H9 (cell line): Measurements from ENCODE around the gene ACAA2. TPM values are rescaled to one million over a fixed set of nuclear protein-coding genes. Genes with fewer than 3 reads are reported as not detected.

Source experiments
- DNase-seq: peaks from one replicate; pipeline ENCODE4 v3.0.0-alpha.2; 2017
- H2AFZ ChIP-seq: one replicate; pipeline ENCODE4 v1.6.1; 2013; ENCODE audit warnings: mild to moderate bottlenecking, low read length, control low read depth, moderate library complexity
- H2AK5ac ChIP-seq: 2 replicates; pipeline ENCODE4 v1.6.1; 2013; ENCODE audit warnings: low read length, control low read depth, mixed read lengths; ENCODE audit not compliant: insufficient read length
- H2BK120ac ChIP-seq: one replicate; pipeline ENCODE4 v1.6.1; 2013; ENCODE audit warnings: low read depth, mild to moderate bottlenecking, low read length, control low read depth, inconsistent platforms; ENCODE audit not compliant: poor library complexity, severe bottlenecking
- H2BK12ac ChIP-seq: 2 replicates; pipeline ENCODE4 v1.6.1; 2013; ENCODE audit warnings: low read length, control low read depth, mixed read lengths, low read depth; ENCODE audit not compliant: insufficient read length
- H2BK15ac ChIP-seq: 2 replicates; pipeline ENCODE4 v1.6.1; 2013; ENCODE audit warnings: low read depth, low read length, control low read depth
- H2BK20ac ChIP-seq: one replicate; pipeline ENCODE4 v1.6.1; 2013; ENCODE audit warnings: low read depth, mild to moderate bottlenecking, low read length, control low read depth, inconsistent platforms; ENCODE audit not compliant: poor library complexity, severe bottlenecking
- H2BK5ac ChIP-seq: 2 replicates; pipeline ENCODE4 v1.6.1; 2013; ENCODE audit warnings: low read length, control low read depth, mixed read lengths; ENCODE audit not compliant: insufficient read length
- H3K14ac ChIP-seq: 2 replicates; pipeline ENCODE4 v1.6.1; 2013; ENCODE audit warnings: low read length, control low read depth; ENCODE audit not compliant: insufficient read depth
- H3K18ac ChIP-seq: 2 replicates; pipeline ENCODE4 v1.6.1; 2013; ENCODE audit warnings: low read depth, mild to moderate bottlenecking, mixed read lengths, low read length, control low read depth; ENCODE audit not compliant: insufficient read length
- H3K23ac ChIP-seq: 2 replicates; pipeline ENCODE4 v1.6.1; 2013; ENCODE audit warnings: low read length, control low read depth, mixed read lengths, low read depth; ENCODE audit not compliant: insufficient read length
- H3K23me2 ChIP-seq: 2 replicates; pipeline ENCODE4 v1.6.1; 2013; ENCODE audit warnings: low read depth, mild to moderate bottlenecking, mixed read lengths, low read length, control low read depth; ENCODE audit not compliant: insufficient read length, poor library complexity, severe bottlenecking
- H3K27ac ChIP-seq: 2 replicates; pipeline ENCODE4 v1.5.1; 2013; ENCODE audit warnings: low read length, control low read depth, mixed read lengths, low read depth; ENCODE audit not compliant: insufficient read length
- H3K27me3 ChIP-seq: 2 replicates; pipeline ENCODE4 v1.6.1; 2013; ENCODE audit warnings: low read length, control low read depth, inconsistent platforms; ENCODE audit not compliant: insufficient read depth
- H3K4ac ChIP-seq: 2 replicates; pipeline ENCODE4 v1.6.1; 2013; ENCODE audit warnings: low read depth, mild to moderate bottlenecking, control low read depth, inconsistent platforms, low read length, moderate library complexity
- H3K4me1 ChIP-seq: 2 replicates; pipeline ENCODE4 v1.6.1; 2013; ENCODE audit warnings: low read length, control low read depth, inconsistent platforms; ENCODE audit not compliant: insufficient read depth
- H3K4me2 ChIP-seq: 2 replicates; pipeline ENCODE4 v1.6.1; 2013; ENCODE audit warnings: low read length, control low read depth, mixed read lengths; ENCODE audit not compliant: insufficient read length, insufficient read depth
- H3K56ac ChIP-seq: 2 replicates; pipeline ENCODE4 v1.6.1; 2013; ENCODE audit warnings: low read depth, mild to moderate bottlenecking, mixed read lengths, low read length, control low read depth; ENCODE audit not compliant: insufficient read length
- H3K79me1 ChIP-seq: 2 replicates; pipeline ENCODE4 v1.6.1; 2013; ENCODE audit warnings: low read depth, mild to moderate bottlenecking, moderate library complexity, low read length, control low read depth, inconsistent platforms; ENCODE audit not compliant: insufficient read depth, poor library complexity, severe bottlenecking
- H3K79me2 ChIP-seq: 2 replicates; pipeline ENCODE4 v1.6.1; 2013; ENCODE audit warnings: low read length, control low read depth, inconsistent platforms; ENCODE audit not compliant: insufficient read depth
- H3K9ac ChIP-seq: 2 replicates; pipeline ENCODE4 v1.6.1; 2013; ENCODE audit warnings: low read length, control low read depth, mixed read lengths; ENCODE audit not compliant: insufficient read length; ENCODE audit errors: extremely low read depth
- H3K9me3 ChIP-seq: one replicate; pipeline ENCODE4 v1.6.1; 2013; ENCODE audit warnings: low read depth, low read length, inconsistent platforms; ENCODE audit not compliant: control insufficient read depth
- H3T11ph ChIP-seq: one replicate; pipeline ENCODE4 v1.6.1; 2013; ENCODE audit warnings: mild to moderate bottlenecking, low read length, control low read depth, inconsistent platforms
- H4K20me1 ChIP-seq: one replicate; pipeline ENCODE4 v1.6.1; 2013; ENCODE audit not compliant: control insufficient read depth, insufficient read length, insufficient read depth
- H4K5ac ChIP-seq: 2 replicates; pipeline ENCODE4 v1.6.1; 2013; ENCODE audit warnings: low read depth, mild to moderate bottlenecking, mixed read lengths, low read length, control low read depth; ENCODE audit not compliant: insufficient read length
- H4K8ac ChIP-seq: replicated peaks from 2 replicates; pipeline ENCODE4 v1.6.1; 2013; ENCODE audit warnings: low read length, control low read depth, mixed read lengths, low read depth; ENCODE audit not compliant: insufficient read length
- H4K91ac ChIP-seq: 2 replicates; pipeline ENCODE4 v1.6.1; 2013; ENCODE audit warnings: low read depth, mild to moderate bottlenecking, moderate library complexity, mixed read lengths, low read length, control low read depth; ENCODE audit not compliant: insufficient read length
- H3K27ac Mint-ChIP-seq, 3 experiments: 2 replicates in 2 of 3; 3 replicates in 1 of 3; pipeline ENCODE4 v1.8.0; 2020 to 2021; ENCODE audit warnings: mixed read lengths in 3 of 3, mild to moderate bottlenecking in 1 of 3, moderate library complexity in 1 of 3
- H3K27me3 Mint-ChIP-seq: 2 replicates; pipeline ENCODE4 v1.8.0; 2021; ENCODE audit warnings: low read depth, mild to moderate bottlenecking, moderate library complexity, mixed read lengths
- H3K36me3 Mint-ChIP-seq, 3 experiments: 2 replicates in 2 of 3; 3 replicates in 1 of 3; pipeline ENCODE4 v1.8.0; 2020 to 2021; ENCODE audit warnings: low read depth in 3 of 3, mixed read lengths in 3 of 3; ENCODE audit not compliant: insufficient read depth in 1 of 3
- H3K4me1 Mint-ChIP-seq, 2 experiments: 2 replicates each; pipeline ENCODE4 v1.8.0; 2020; ENCODE audit warnings: mixed read lengths in 2 of 2
- H3K4me3 Mint-ChIP-seq, 2 experiments: 2 replicates in 1 of 2; 3 replicates in 1 of 2; pipeline ENCODE4 v1.8.0; 2020 to 2021; ENCODE audit warnings: mild to moderate bottlenecking in 2 of 2, mixed read lengths in 2 of 2, moderate library complexity in 1 of 2
- H3K9me3 Mint-ChIP-seq, 2 experiments: 2 replicates in 1 of 2; 3 replicates in 1 of 2; pipeline ENCODE4 v1.8.0; 2020; ENCODE audit warnings: mild to moderate bottlenecking in 2 of 2, mixed read lengths in 2 of 2, moderate library complexity in 1 of 2
- WGBS: extraction: QIAGEN DNeasy Blood & Tissue Kit; methylation state at CpG from one replicate; pipeline ENCODE4 v1.1.7; 2013; ENCODE audit warnings: missing lambda C conversion rate, low lambda C conversion rate, mixed read lengths; ENCODE audit not compliant: insufficient read length; ENCODE audit errors: extremely low coverage; 5-methylcytosine and 5-hydroxymethylcytosine counted together
- total RNA-seq: library from RNA; stranded (reverse); gene quantifications from 2 replicates; pipeline ENCODE4 v1.2.1, GENCODE V29; 2021
- TF ChIP-seq, protein P1 (sequence below): fragments of 200-600 bp; sonication (generic); conservative IDR thresholded peaks from 3 replicates; pipeline ENCODE4 v1.8.0; 2021; ENCODE audit warnings: antibody characterized with exemption, mild to moderate bottlenecking

The ACAA2 gene
- total RNA-seq, 1 experiment from 2014 or later = 115 TPM

- H3T11ph ChIP-seq = no peak overlapping the region
- DNase-seq = no peak
- H2BK5ac ChIP-seq = no peak overlapping the region
- H3K23ac ChIP-seq = no peak overlapping the region
- H3K4me1 Mint-ChIP-seq = peaks cover 29 to 31% of the 10 kb centered on the region in 2 experiments
- H3K4me1 ChIP-seq = no peaks in the 10 kb centered on the region
- no peaks in the 10 kb centered on the region; the same call in none of the 2 replicates for H3K27me3 Mint-ChIP-seq
- TF ChIP-seq, protein P1, sequence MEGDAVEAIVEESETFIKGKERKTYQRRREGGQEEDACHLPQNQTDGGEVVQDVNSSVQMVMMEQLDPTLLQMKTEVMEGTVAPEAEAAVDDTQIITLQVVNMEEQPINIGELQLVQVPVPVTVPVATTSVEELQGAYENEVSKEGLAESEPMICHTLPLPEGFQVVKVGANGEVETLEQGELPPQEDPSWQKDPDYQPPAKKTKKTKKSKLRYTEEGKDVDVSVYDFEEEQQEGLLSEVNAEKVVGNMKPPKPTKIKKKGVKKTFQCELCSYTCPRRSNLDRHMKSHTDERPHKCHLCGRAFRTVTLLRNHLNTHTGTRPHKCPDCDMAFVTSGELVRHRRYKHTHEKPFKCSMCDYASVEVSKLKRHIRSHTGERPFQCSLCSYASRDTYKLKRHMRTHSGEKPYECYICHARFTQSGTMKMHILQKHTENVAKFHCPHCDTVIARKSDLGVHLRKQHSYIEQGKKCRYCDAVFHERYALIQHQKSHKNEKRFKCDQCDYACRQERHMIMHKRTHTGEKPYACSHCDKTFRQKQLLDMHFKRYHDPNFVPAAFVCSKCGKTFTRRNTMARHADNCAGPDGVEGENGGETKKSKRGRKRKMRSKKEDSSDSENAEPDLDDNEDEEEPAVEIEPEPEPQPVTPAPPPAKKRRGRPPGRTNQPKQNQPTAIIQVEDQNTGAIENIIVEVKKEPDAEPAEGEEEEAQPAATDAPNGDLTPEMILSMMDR = no peak
- no peak overlapping the region for H3K9ac ChIP-seq
- no peaks in the 10 kb centered on the region for H3K79me2 ChIP-seq
- no peaks in the 10 kb centered on the region for H3K9me3 ChIP-seq
- no peak overlapping the region for H2BK120ac ChIP-seq
- no peak overlapping the region for H3K14ac ChIP-seq
- no peak overlapping the region for H2AK5ac ChIP-seq
- H3K27ac ChIP-seq = no peak overlapping the region
- no peak overlapping the region for H4K5ac ChIP-seq
- no peak overlapping the region for H3K18ac ChIP-seq
- H3K27me3 ChIP-seq = no peaks in the 10 kb centered on the region
- WGBS = no CpG with 5 or more reads among the region's 10 CpGs
- no peak overlapping the region for H3K4me2 ChIP-seq
- H3K56ac ChIP-seq = no peak overlapping the region
- H3K23me2 ChIP-seq = no peaks in the 10 kb centered on the region
- H4K91ac ChIP-seq = no peak overlapping the region
- H2BK15ac ChIP-seq = no peak overlapping the region
- no peaks in the 10 kb centered on the region for H4K20me1 ChIP-seq
- H3K27ac Mint-ChIP-seq = no peak overlapping the region
- H4K8ac ChIP-seq = no peak overlapping the region
- no peak overlapping the region for H3K4me3 Mint-ChIP-seq
- H3K36me3 Mint-ChIP-seq = peaks cover 0 to 1% (median 0%) of the 10 kb centered on the region in 3 experiments; a peak in 2 of 7 replicates
- H3K9me3 Mint-ChIP-seq = no peaks in the 10 kb centered on the region
- H3K4ac ChIP-seq = no peak overlapping the region
- H2BK20ac ChIP-seq = no peak overlapping the region
- no peak overlapping the region for H2BK12ac ChIP-seq
- H3K79me1 ChIP-seq = no peaks in the 10 kb centered on the region
- no peak overlapping the region for H2AFZ ChIP-seq
These were observed 29.8 kb upstream of the ACAA2 start for GRCh38 chr18:49843131-49843530.
